Erythroblast (primary cell): ENCODE measurements around the gene RPGRIP1L.

Experiments
- GATA1 ChIP-seq: IDR thresholded peaks from 2 replicates; pipeline ENCODE4 v1.6.1; 2011; ENCODE audit warnings: low read depth, mild to moderate bottlenecking, control low read depth, low read length, moderate library complexity
- POLR2A ChIP-seq: IDR thresholded peaks from 2 replicates; pipeline ENCODE4 v1.6.1; 2011; ENCODE audit warnings: mild to moderate bottlenecking, low read length

GRCh38 chr16:53712065-53712464 is 8.4 kb upstream of the RPGRIP1L start:
- no peak for TF ChIP-seq POLR2A
- TF ChIP-seq GATA1: no peak
